ENCODE measurements around the gene EXD1. TPM values are rescaled to one million over a fixed set of nuclear protein-coding genes. Genes with fewer than 3 reads are reported as not detected.

EXD1 gene
- total and polyA plus RNA-seq, 2 experiments from 2014 or later: 0.07 TPM; not detected in 1

DNA sequence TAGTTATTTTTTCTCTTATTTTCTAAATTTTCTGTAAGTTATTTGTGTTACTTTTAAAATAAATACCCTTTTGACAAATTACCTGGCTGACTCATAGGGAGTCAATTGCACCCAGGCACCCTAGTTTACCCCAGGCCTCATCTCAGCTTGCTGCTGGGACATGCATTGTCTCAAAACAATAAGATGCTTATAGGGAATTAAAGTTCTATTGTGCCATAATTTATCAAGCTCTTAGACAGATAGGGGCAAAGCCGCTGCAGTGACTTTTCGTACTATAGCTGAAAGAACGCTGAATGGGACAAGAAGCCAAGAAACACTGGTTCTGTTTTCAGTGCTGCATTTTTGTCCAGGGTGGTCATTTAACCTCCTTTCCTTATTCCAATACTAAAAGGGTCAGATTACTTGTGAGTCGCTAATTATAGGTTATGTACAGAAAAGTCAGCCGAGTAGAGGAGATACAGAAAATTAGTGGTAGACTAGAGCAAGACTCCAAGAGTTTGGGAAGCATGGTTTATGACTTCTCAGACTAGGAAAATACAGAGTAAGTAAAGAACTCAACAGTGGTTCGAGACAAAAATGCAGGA lies 50.3 kb downstream of the EXD1 start (continued):
- TF ChIP-seq, protein P1, sequence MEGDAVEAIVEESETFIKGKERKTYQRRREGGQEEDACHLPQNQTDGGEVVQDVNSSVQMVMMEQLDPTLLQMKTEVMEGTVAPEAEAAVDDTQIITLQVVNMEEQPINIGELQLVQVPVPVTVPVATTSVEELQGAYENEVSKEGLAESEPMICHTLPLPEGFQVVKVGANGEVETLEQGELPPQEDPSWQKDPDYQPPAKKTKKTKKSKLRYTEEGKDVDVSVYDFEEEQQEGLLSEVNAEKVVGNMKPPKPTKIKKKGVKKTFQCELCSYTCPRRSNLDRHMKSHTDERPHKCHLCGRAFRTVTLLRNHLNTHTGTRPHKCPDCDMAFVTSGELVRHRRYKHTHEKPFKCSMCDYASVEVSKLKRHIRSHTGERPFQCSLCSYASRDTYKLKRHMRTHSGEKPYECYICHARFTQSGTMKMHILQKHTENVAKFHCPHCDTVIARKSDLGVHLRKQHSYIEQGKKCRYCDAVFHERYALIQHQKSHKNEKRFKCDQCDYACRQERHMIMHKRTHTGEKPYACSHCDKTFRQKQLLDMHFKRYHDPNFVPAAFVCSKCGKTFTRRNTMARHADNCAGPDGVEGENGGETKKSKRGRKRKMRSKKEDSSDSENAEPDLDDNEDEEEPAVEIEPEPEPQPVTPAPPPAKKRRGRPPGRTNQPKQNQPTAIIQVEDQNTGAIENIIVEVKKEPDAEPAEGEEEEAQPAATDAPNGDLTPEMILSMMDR (conservative IDR thresholded peaks at IDR 0.05; ENCODE audit: low read depth in 2 of 2): no peak
- TF ChIP-seq, protein P2, sequence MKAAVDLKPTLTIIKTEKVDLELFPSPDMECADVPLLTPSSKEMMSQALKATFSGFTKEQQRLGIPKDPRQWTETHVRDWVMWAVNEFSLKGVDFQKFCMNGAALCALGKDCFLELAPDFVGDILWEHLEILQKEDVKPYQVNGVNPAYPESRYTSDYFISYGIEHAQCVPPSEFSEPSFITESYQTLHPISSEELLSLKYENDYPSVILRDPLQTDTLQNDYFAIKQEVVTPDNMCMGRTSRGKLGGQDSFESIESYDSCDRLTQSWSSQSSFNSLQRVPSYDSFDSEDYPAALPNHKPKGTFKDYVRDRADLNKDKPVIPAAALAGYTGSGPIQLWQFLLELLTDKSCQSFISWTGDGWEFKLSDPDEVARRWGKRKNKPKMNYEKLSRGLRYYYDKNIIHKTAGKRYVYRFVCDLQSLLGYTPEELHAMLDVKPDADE (IDR thresholded peaks at IDR 0.05): no peak
- TF ChIP-seq JUNB (IDR thresholded peaks at IDR 0.05; ENCODE audit: unreplicated experiment) (no peak), EZH2 (IDR thresholded peaks at IDR 0.05; ENCODE audit: low read depth, unreplicated experiment) (no peak), EZH2phosphoT487 (IDR thresholded peaks at IDR 0.05; ENCODE audit: unreplicated experiment) (no peak), ZNF114 (CRISPR knock-in tag; IDR thresholded peaks at IDR 0.05) (no peak)

DNA sequence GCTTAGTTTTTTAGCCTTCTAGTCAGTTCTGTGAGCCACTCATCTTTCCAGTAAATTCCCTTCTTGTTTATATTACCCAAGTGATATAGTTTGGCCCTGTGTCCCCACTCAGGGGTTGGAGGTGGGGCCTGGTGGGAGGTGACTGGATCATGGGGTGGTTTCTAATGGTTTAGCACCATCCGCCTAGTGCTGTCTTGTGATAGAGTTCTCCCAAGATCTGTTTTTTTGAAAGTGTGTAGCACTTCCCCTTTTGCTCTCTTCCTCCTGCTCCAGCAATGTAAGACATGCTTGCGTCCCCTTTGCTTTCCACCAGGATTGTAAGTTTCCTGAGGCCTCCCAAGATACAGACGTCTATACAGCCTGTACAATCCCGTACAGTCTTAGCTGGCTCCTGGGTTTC lies 60.8 kb downstream of the EXD1 start:
- no peaks in the 10 kb centered on the region for H3K36me3 Mint-ChIP-seq (ENCODE audit: low read depth)
- Histone ChIP-seq H3K27ac (ENCODE audit: low read depth) (no peak overlapping the region), H4K20me1 (replicated peaks; ENCODE audit: insufficient read depth) (no peaks in the 10 kb centered on the region), H3F3A (replicated peaks; ENCODE audit: low read depth) (no peaks in the 10 kb centered on the region), H3K79me2 (replicated peaks; ENCODE audit: insufficient read depth) (no peaks in the 10 kb centered on the region), H3K4me1 (ENCODE audit: insufficient read depth) (no peaks in the 10 kb centered on the region), H2AFZ (peak overlapping the region; percentile 78; the same call in 1 of the 2 replicates), H3K27me3 (ENCODE audit: insufficient read depth) (no peaks in the 10 kb centered on the region), H3K4me2 (no peak overlapping the region), H3K4me3 (no peak overlapping the region), H3K36me3 (ENCODE audit: insufficient read depth) (no peaks in the 10 kb centered on the region), H3K9me2 (ENCODE audit: insufficient read depth) (no peaks in the 10 kb centered on the region)
- no peak overlapping the region for H3K27ac Mint-ChIP-seq
- no peak for ATAC-seq
- H3K9me3 Mint-ChIP-seq: no peaks in the 10 kb centered on the region
- H3K4me1 Mint-ChIP-seq: no peaks in the 10 kb centered on the region
- H3K4me3 Mint-ChIP-seq: no peak overlapping the region
- TF ChIP-seq POLR2AphosphoS5 (IDR thresholded peaks at IDR 0.05; ENCODE audit: low read depth) (no peak), STAT1 (IDR thresholded peaks at IDR 0.05; ENCODE audit: unreplicated experiment) (no peak), EZH2 (IDR thresholded peaks at IDR 0.05; ENCODE audit: low read depth, unreplicated experiment) (no peak), NANOG (IDR thresholded peaks at IDR 0.05; ENCODE audit: borderline replicate concordance) (no peak), JUNB (IDR thresholded peaks at IDR 0.05; ENCODE audit: unreplicated experiment) (no peak), ZNF331 (CRISPR knock-in tag; IDR thresholded peaks at IDR 0.05; ENCODE audit: low read depth) (no peak)
- TF ChIP-seq, protein P3, sequence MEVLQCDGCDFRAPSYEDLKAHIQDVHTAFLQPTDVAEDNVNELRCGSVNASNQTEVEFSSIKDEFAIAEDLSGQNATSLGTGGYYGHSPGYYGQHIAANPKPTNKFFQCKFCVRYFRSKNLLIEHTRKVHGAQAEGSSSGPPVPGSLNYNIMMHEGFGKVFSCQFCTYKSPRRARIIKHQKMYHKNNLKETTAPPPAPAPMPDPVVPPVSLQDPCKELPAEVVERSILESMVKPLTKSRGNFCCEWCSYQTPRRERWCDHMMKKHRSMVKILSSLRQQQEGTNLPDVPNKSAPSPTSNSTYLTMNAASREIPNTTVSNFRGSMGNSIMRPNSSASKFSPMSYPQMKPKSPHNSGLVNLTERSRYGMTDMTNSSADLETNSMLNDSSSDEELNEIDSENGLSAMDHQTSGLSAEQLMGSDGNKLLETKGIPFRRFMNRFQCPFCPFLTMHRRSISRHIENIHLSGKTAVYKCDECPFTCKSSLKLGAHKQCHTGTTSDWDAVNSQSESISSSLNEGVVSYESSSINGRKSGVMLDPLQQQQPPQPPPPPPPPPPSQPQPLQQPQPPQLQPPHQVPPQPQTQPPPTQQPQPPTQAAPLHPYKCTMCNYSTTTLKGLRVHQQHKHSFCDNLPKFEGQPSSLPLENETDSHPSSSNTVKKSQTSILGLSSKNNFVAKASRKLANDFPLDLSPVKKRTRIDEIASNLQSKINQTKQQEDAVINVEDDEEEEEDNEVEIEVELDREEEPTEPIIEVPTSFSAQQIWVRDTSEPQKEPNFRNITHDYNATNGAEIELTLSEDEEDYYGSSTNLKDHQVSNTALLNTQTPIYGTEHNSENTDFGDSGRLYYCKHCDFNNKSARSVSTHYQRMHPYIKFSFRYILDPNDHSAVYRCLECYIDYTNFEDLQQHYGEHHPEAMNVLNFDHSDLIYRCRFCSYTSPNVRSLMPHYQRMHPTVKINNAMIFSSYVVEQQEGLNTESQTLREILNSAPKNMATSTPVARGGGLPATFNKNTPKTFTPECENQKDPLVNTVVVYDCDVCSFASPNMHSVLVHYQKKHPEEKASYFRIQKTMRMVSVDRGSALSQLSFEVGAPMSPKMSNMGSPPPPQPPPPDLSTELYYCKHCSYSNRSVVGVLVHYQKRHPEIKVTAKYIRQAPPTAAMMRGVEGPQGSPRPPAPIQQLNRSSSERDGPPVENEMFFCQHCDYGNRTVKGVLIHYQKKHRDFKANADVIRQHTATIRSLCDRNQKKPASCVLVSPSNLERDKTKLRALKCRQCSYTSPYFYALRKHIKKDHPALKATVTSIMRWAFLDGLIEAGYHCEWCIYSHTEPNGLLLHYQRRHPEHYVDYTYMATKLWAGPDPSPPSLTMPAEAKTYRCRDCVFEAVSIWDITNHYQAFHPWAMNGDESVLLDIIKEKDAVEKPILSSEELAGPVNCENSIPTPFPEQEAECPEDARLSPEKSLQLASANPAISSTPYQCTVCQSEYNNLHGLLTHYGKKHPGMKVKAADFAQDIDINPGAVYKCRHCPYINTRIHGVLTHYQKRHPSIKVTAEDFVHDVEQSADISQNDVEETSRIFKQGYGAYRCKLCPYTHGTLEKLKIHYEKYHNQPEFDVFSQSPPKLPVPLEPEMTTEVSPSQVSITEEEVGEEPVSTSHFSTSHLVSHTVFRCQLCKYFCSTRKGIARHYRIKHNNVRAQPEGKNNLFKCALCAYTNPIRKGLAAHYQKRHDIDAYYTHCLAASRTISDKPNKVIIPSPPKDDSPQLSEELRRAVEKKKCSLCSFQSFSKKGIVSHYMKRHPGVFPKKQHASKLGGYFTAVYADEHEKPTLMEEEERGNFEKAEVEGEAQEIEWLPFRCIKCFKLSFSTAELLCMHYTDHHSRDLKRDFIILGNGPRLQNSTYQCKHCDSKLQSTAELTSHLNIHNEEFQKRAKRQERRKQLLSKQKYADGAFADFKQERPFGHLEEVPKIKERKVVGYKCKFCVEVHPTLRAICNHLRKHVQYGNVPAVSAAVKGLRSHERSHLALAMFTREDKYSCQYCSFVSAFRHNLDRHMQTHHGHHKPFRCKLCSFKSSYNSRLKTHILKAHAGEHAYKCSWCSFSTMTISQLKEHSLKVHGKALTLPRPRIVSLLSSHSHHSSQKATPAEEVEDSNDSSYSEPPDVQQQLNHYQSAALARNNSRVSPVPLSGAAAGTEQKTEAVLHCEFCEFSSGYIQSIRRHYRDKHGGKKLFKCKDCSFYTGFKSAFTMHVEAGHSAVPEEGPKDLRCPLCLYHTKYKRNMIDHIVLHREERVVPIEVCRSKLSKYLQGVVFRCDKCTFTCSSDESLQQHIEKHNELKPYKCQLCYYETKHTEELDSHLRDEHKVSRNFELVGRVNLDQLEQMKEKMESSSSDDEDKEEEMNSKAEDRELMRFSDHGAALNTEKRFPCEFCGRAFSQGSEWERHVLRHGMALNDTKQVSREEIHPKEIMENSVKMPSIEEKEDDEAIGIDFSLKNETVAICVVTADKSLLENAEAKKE (CRISPR knock-in tag; IDR thresholded peaks at IDR 0.05): no peak
- TF ChIP-seq, protein P4, sequence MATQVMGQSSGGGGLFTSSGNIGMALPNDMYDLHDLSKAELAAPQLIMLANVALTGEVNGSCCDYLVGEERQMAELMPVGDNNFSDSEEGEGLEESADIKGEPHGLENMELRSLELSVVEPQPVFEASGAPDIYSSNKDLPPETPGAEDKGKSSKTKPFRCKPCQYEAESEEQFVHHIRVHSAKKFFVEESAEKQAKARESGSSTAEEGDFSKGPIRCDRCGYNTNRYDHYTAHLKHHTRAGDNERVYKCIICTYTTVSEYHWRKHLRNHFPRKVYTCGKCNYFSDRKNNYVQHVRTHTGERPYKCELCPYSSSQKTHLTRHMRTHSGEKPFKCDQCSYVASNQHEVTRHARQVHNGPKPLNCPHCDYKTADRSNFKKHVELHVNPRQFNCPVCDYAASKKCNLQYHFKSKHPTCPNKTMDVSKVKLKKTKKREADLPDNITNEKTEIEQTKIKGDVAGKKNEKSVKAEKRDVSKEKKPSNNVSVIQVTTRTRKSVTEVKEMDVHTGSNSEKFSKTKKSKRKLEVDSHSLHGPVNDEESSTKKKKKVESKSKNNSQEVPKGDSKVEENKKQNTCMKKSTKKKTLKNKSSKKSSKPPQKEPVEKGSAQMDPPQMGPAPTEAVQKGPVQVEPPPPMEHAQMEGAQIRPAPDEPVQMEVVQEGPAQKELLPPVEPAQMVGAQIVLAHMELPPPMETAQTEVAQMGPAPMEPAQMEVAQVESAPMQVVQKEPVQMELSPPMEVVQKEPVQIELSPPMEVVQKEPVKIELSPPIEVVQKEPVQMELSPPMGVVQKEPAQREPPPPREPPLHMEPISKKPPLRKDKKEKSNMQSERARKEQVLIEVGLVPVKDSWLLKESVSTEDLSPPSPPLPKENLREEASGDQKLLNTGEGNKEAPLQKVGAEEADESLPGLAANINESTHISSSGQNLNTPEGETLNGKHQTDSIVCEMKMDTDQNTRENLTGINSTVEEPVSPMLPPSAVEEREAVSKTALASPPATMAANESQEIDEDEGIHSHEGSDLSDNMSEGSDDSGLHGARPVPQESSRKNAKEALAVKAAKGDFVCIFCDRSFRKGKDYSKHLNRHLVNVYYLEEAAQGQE (IDR thresholded peaks at IDR 0.05; ENCODE audit: unreplicated experiment): no peak
- H3K27me3 Mint-ChIP-seq (ENCODE audit: insufficient read depth, low read depth, poor library complexity): peaks cover 3% of the 10 kb centered on the region
- no peak for DNase-seq (ENCODE audit: low spot score)

Measured in GM23338 (cell line).